HG02852 (cell line): ENCODE results near the gene TSHZ2.
"Not testable (repeated sequence)": the region's sequence is repeated elsewhere in the genome, so short reads cannot be mapped to it uniquely, and the experiment has no call there.

Experiments
- ATAC-seq: cut with Tn5 transposase; IDR thresholded peaks from one replicate; pipeline ENCODE4 v1.9.1; 2021; ENCODE audit warnings: mild to moderate bottlenecking, moderate library complexity; ENCODE audit not compliant: unreplicated experiment

TSHZ2 gene

DNA sequence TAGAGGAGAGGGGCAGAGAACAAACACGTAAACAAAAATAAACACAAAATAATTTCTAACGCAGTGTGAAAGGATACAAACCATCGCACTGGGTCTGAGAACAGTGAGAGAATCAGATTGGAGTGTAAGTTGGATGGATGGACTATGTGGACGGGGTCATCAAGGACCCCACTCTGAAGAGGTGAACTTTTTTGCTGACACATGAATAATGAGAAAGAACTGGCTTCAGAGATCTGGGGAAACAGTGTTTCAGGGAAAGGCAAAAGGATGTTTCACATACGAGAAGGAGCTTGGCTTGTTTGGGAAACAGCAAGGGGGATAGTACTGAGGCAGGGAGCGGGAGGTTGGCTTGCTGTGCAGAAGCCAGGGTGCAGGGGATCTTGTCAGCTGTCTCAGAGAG lies 326.1 kb downstream of the TSHZ2 start:
- ATAC-seq: no peak

DNA sequence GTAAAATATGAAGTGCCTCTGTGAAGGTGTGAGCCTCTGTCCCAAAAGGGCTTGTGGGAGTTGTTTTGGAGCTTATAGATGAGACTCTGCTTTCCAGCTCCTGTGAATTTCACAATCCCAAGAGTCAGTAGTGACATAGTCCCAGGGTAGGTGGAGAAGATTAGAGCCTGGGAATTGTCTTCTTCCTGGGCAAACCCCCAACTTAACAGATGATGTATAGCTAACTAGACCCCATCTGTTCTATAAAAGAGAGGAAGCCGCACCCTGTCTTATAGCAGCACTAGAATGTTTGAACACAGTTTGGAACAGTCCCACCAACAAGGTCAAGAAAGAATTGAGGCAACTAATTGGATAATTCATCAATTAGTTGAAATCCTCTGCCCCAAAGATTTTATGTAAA lies 326.8 kb downstream of the TSHZ2 start:
- no peak for ATAC-seq

DNA sequence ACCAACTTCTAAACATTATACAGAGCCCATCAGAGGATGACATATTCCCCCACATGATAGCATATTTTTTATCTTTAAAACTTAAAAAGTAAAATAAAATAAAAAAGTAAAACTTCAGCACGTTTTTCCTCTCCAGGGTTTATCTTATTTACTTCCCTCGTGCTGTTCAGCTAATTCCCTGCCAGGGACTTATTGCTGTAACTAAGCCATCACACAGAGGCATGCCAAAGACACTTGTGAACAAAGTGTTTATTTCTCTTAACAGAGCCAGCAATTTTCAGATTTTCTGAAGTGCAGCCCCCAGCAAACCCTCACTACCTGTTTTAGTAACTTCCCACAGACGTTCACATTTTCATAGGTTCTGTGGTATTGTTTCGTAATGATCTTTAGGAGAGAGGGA lies 327.7 kb downstream of the TSHZ2 start:
- ATAC-seq: no peak

DNA sequence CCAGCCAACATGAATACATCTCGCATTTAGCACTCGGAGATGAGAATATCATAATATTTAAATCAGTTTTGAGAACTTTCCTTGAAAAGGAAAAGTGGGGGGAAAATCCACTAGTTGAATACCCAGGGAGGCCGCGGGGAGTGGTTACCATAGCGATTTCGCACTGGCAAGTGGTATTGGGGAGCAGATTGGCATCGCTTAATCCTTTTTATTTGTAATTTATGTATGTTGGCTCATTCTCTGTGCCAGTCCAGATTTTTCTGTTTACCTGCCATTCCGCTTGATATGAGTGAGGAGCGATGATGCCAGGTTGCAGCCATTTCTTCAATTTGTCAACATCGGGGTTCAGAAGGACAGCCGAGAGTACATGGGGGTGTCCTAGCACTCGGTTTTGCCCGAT lies 329.7 kb downstream of the TSHZ2 start:
- no peak for ATAC-seq

DNA sequence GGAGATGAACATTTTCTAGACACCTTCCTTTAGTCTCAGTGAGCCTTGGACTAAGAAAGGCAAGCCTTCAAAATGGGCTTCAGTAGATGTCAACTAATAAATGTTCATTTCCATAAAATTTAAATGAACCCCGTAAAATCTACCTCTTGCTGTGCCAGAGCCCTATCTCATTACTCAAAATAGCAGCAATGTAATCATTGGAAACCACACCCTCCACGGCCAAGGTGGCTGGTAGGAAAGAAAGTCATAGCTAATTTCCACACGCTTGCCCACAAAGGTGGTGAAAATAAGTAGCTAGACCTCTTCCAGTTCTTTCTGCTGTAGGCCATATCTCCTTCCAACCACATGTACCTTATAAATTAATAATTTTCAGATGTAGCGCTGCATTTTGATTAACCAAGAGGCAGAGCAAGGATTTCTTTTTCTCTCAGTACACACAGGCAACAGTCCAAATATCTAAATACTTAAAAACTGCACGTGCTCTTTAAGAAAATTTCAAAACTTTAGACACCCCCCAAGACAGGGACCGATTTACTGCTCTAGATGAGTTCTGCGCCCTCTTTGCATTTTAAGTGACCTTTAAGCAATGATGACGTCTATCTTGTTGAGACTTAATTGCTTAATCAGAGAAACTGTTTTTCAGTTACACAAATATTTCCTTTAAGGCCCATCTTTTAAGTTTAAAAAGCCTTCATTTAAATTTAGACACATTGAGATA lies 330.7 kb downstream of the TSHZ2 start:
- no peak for ATAC-seq

DNA sequence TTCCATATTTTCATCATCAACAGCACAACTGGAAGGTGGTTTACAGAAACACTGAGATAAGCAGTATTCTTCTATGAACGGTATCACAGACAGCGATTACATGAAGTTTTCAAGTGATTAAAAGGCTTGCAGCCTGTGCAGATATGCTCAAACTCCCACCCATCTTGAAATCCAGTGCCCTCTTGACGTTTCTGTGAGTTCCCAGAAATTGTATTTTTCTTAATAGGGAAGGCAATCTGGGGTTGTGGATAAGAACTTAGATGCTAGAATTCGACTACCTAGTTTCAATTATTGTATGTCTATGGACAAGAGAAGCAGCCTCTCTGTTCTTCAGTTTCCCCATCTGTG lies 331.2 kb downstream of the TSHZ2 start:
- ATAC-seq: no peak

DNA sequence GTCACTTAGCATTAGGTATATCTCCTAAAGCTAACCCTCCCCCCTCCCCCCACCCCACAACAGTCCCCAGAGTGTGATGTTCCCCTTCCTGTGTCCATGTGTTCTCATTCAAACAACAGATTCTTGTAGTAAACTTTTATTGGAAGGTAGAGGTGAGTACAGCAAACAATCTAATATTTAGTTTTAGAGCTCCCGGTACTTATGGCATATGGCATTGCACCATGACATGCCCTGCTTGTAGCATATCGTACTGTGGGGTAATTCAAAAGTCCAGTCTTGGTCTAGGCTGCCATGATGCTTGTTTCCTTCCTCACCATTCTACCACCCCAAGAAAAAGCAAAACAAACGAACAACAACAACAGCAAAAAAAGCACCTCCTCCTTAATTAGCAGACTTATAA lies 332.0 kb downstream of the TSHZ2 start:
- ATAC-seq: no peak

DNA sequence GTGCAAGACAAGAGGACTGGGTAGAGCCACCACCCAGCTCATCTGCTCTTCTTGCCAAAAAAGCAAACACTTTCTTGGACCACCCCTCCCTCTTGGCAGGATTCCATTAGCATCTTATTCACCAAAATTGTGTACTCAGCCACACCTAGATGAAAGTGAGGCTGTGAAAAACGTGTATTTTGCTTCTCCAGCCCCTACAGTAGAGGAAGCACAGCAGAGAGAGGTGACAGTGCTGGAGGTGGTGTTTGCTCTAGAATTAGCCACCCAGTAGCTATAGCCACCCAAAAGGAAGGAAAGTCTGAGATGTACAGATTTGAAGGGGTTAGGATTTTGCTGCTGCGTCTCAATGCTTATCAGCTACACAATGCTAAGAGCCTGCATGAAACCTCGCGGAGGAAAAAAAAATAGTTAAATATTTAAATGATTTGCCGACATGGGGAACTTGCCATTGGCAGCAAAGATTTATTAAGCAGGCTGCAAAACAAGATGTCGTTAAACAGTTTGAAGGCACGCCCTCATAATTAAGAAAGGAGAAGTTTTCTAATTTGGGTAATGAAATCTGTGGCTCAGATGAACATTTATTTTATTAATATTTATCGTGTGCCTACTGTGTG lies 334.1 kb downstream of the TSHZ2 start:
- ATAC-seq: no peak

DNA sequence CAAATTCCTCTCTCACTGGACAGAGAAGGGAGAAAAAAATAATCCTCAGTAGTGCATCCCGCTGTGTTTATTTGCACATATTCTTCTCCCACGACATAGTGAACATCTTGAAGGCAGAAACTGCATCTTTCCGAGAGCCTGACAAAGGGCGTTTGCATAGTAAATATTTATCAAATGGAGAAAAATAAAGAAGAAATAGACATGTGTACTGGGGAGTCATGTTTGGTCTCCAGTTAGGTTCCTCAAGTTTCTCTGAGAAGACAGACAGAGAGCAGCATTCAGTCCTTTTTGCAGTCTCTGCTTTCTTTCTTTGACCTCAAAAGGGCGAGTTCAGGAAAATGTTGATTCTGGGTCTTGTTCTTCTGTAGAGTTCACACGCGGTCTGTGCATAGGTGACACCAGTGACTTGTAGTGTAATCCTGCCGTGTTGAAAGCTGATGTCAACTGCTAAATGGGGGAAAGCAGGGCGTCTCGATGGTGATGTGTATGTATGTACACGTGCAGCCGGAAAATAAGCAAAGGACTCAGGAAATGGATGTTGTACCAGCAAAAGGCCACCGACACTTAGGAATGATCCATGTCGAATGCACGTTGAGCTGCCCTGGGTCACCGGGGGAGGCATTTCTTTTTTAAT lies 335.9 kb downstream of the TSHZ2 start:
- ATAC-seq: no peak

DNA sequence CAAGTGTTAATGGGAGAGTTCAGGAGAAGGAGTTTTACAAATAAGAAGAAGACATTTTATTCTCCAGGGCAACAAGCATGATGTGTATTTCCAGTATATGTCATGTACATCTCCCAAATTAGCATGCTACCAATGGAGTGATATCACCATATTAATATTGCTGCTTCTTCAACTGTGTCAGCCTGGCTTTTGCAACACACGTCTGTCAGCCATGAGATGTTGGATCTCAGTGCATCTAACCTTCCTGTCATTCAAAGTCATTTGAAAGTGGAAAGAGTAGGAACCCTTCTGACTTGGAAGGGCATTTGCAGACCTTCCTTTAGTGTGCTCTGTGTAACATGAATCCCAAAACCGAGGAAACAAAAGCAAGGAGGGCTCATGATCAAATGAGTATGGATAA lies 337.4 kb downstream of the TSHZ2 start:
- ATAC-seq: no peak

DNA sequence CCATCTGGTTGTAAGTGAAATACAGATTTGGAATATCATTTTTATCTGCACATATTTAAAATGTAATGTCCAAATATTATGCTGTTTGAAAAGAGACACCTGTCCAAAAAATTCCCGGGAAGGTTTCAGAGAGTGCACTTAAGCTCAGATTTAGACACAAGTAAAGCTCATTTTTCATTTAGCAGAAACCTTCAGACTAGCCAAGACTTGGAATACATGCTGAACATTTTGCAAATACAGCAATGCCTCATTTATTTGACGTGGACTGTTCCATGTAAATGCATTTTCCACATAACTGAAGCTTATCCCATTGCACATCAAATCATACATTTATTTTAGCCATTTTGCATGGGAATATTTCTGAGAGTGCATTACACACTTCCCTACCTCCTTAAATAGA lies 340.8 kb downstream of the TSHZ2 start:
- ATAC-seq: no peak

DNA sequence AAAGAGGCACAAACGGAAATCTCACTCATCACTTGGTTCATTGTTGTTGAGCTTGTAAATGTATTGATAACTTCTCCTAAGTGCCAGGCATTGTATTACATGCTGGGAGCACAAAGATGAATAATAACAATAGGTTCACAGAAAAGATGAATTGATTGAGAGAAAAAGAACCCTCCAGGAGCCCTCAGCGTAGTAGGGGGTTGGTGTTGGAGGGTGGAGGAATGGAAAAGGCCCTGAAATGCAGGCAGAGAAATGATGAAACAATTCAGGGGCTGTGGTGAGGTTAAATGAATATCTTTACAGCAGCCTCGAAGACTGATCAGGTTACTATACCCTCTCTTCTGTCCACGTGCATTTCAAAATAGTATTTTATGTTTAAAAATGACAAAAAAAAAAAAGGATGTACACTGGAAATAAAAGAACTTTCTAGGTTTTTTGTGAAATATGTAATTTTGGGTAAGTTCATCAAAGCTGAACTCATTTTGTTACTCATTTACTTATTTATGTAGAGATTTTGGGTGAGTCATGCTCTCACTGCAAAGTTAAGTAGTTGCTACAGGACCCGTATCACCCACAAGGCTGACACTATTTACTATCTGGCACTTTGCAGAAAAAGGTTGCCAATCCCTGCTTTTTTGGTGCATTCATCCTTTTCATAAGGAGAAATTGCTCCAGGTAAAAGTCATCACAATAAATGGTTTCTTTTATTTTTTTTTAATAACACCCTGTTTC lies 344.2 kb downstream of the TSHZ2 start:
- ATAC-seq: no peak

DNA sequence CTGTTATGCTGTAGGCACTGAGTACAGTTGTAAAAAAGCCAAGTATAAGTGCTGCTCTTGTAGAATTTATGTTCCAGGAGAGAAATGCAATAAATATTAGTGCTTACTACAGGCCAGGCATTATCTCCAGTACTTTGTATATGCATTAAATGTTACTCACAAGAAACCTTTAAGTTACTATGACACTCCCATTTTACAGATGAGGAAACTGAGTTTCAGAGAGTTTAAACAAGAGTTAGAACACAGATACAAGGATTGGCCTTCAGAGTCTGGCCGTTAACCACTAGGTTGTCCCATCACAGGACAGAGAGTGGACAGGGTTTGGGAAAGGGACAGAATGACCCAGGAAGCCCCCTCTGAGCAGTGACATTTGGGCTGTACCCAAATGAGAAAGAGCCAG lies 347.0 kb downstream of the TSHZ2 start:
- ATAC-seq: no peak

DNA sequence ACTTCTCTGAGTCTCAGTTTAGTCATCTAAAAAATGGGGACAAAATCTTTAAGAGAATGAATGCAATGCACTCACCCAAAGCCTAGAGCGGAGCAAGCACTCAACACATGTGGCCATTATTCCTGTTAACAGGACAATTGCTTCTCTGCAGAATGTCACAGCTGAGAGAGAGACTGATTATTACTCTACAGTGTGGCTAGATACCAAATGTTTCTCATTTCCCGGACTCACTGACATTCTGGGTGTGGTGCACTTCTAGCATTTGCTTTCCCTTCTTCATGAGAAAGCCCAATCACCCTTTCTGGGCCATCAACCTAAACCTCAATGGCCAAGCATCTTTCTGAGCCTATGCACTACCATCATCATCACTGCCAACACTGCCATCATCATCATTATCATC lies 347.6 kb downstream of the TSHZ2 start:
- ATAC-seq: no peak

DNA sequence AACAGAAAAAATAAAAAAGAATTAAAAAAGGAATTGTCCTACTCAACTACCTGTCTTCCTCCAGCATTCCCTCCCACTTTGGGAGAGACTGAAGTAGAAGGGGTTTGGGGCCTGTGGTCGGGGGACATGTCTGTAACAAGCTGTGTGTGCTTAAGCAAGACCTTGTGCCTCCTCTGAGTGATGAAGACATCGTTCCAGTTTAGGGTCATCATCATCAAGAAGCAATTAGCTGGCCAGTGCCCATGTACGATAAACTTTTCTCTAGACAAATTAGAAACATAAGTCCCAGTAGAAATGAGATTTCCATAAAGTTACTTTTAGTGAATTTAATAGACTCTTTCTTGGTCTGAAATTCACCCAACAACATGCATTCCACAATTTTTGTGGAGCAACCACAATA lies 348.5 kb downstream of the TSHZ2 start:
- ATAC-seq: no peak

DNA sequence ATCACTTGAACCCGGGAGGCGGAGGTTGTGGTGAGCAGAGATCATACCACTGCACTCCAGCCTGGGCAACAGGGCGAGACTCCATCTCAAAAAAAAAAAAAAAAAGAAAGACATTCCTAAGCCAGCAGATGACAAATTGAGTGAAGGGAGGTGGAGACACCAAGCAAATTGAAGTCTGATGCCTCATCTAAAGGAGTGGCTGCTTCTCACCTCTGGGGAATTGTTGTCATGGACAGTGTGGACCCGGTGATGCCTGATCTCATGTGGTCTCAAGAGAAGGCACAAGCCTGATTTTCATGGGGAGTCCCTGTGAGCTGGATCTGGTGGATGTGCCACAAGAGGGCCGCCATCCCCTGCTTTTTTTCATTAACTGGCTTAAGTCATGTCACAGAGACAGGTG lies 349.4 kb downstream of the TSHZ2 start:
- ATAC-seq: no peak

DNA sequence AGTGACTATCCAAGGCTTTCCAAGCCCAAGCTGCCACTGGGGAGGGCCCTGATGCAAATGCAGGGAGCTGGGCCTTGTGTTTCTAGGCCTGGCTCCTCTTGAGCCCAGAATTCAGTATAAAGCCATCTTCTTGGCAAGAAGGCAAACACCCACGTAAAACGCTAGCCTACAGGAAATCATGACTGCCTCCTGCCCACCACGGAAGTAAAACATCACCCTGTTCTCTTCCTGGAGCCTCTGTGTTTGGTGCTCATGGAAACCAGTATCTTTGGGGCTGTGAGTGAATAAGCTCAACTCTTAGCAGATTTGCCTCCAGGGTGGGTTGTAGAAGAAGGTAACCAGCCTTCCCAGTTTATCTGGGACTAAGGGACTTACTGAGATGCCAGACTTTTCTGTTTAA lies 350.5 kb downstream of the TSHZ2 start:
- ATAC-seq: no peak

DNA sequence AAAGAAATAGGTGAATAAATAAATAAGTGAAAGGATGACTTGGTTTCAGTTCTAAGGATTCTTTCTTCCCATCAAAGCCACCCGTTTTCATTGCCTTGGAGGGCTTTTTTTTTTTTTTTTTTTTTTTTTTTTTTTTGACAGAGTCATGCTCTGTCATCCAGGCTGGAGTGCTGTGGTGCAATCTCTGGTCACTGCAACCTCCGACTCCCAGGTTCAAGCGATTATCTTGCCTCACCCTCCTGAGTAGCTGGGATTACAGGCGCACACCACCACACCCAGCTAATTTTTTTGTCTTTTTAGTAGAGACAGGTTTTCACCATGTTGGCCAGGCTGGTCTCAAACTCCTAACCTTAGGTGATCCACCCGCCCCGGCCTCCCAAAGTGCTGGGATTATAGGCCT lies 351.3 kb downstream of the TSHZ2 start:
- not testable (repeated sequence) for ATAC-seq

DNA sequence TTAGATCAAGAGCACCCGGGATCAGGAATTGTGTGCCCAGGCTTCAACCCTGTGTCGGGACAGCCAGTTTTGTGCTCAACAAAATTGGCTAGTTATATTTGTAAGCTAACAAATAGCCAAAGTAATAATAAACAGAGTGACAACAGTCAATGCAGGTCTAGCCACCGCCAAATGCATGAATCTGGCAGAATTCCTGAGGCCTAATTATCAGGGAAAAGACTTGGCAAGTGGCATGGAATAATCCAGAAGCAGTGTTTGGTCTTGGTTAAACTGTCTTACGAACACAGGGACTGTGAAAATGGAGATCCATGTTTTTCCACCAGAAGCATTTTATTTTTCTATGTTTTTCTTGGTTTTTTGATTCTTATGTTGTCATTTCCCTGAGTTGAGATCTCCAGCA lies 352.7 kb downstream of the TSHZ2 start:
- ATAC-seq: no peak

DNA sequence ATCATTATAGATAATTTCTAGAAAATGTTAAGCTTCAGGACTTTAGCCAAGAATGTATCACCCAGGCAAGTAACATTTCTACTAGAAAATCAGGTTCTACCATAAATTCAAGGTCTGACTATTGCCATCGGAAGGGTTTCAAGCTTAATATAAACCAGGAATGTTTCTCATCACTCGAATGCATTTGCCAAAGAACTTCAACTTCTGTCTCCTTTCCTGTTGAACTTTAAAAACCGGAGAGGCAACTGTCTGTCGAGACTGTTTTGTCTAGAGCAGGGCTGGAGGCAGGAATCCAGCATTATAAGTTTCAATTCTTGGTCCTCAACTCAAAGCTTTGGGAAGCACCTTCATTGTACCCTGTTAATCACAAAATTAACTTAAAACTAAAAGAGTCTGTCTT lies 356.8 kb downstream of the TSHZ2 start:
- ATAC-seq: no peak

DNA sequence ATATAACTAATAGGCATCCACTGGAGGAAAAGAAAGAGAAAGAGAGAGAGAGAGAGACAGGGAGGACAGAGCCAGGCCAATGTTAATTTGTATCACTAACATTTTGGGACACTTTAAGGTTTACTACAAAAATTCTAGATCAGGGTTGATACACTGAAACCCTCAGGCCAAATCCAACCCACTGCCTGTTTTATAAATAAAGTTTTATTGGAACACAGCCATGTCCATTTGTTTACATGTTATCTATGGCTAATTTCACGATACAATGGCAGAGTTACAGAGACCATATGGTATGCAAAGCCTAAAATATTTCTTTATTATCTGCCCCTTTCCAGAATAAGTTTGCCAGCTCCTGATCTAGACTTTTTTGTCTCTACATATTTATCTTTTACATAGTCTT lies 357.6 kb downstream of the TSHZ2 start:
- ATAC-seq: no peak

DNA sequence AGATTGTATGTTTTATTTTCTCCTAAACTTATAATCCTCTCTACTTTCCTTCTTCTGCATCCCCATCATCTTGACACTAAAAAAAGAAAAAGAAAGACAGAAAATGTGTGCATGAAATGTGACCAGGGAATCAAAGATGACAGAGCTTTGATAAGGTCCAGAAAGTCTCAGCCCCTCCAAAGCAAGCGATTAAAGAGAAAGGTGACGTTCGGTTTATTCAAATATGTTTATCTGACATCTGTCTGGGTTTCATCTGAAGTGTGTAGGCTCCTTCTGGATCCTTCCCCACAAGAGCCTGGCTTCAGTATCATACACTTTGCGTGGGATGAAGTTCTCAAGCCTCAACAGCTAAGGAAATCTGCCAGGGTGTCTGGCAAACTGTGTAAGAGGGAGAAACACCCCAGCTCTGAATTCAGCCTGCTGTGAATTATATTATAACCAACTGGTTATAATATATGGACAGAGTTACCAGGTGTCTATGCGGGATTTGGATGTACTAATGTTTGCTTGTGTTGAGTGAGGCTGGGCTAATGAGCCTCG lies 358.5 kb downstream of the TSHZ2 start:
- no peak for ATAC-seq
